A549 (cell line): ENCODE results near the gene DRC7. TPM values are rescaled to one million over a fixed set of nuclear protein-coding genes. Genes with fewer than 3 reads are reported as not detected.

Source experiments
- ATAC-seq, 2 experiments: fragments of 200-7000 bp in 1 of 2; fragments of >200 bp in 1 of 2; cut with Nextera tagmentation in 1 of 2; cut with Tn5 transposase in 1 of 2; 3 replicates each; pipeline versions ENCODE4 v1.8.0 to v1.9.1; 2018 to 2020; ENCODE audit warnings: mild to moderate bottlenecking in 1 of 2, moderate library complexity in 1 of 2
- CTCF ChIA-PET: fragments of 300-600 bp; sonication (Branson Sonifier 250); formaldehyde crosslinking; extraction: SDS; loops from one replicate; lab custom pipeline; 2021; ENCODE audit warnings: antibody characterized with exemption, inconsistent platforms; lab: Yijun Ruan, JAX
- POLR2A ChIA-PET: fragments of 350-600 bp; formaldehyde crosslinking; extraction: SDS; loops from one replicate; lab custom pipeline; 2021; ENCODE audit warnings: antibody characterized with exemption, inconsistent platforms; lab: Yijun Ruan, JAX
- DNase-seq, 2 experiments: peaks; one replicate each; pipeline versions ENCODE4 v3.0.0 to v3.0.0-alpha.2; 2011 to 2016; ENCODE audit warnings: low read depth in 1 of 2, low spot score in 1 of 2
- FAIRE-seq: peaks from 2 replicates; lab custom pipeline; 2011; peaks lifted over from hg19 to GRCh38; lab: Jason Lieb, UNC
- H3K27ac ChIP-seq, 2 experiments: fragments of >200 bp; sonication (Bioruptor Twin); formaldehyde crosslinking; 3 replicates each; pipeline ENCODE4 v1.5.1; 2016 to 2017
- H3K4me1 ChIP-seq: fragments of >200 bp; sonication (Bioruptor Twin); formaldehyde crosslinking; 3 replicates; pipeline ENCODE4 v1.6.1; 2016
- H3K4me2 ChIP-seq: fragments of >200 bp; sonication (Bioruptor Twin); formaldehyde crosslinking; 3 replicates; pipeline ENCODE4 v1.6.1; 2016
- H3K4me3 ChIP-seq: fragments of >200 bp; sonication (Bioruptor Twin); formaldehyde crosslinking; 3 replicates; pipeline ENCODE4 v1.5.1; 2016
- H3K9me3 ChIP-seq: fragments of >200 bp; sonication (Bioruptor Twin); formaldehyde crosslinking; 3 replicates; pipeline ENCODE4 v1.6.1; 2016
- CBX8 ChIP-seq: fragments of 200-600 bp; sonication (generic); IDR thresholded peaks from 2 replicates; pipeline ENCODE4 v1.6.1; 2016
- CEBPB ChIP-seq, 2 experiments: fragments of >200 bp in 1 of 2; sonication (Bioruptor Twin) in 1 of 2; formaldehyde crosslinking in 1 of 2; IDR thresholded peaks; 2 replicates each; pipeline ENCODE4 v1.6.1; 2012 to 2016
- CHD2 ChIP-seq: fragments of 150-350 bp; IDR thresholded peaks from 2 replicates; pipeline ENCODE4 v1.6.1; 2014; ENCODE audit warnings: low read length; ENCODE audit not compliant: partially characterized antibody
- EP300 ChIP-seq, 2 experiments: fragments of >200 bp; sonication (Bioruptor Twin); formaldehyde crosslinking; IDR thresholded peaks; 2 replicates in 1 of 2; 3 replicates in 1 of 2; pipeline ENCODE4 v1.6.1; 2016 to 2017
- ESRRA ChIP-seq: fragments of 150-350 bp; IDR thresholded peaks from 2 replicates; pipeline ENCODE4 v1.6.1; 2014; ENCODE audit warnings: mild to moderate bottlenecking, low read length, borderline replicate concordance
- FOSL2 ChIP-seq, 2 experiments: fragments of 450-650 bp in 1 of 2; fragments of >200 bp in 1 of 2; sonication (Bioruptor Twin) in 1 of 2; formaldehyde crosslinking; IDR thresholded peaks; 2 replicates each; pipeline versions ENCODE4 v1.5.0 to v1.6.1; 2016 to 2020; ENCODE audit warnings: mild to moderate bottlenecking in 1 of 2, moderate library complexity in 1 of 2
- GATA3 ChIP-seq: IDR thresholded peaks from 2 replicates; pipeline ENCODE4 v1.6.1; 2012; ENCODE audit warnings: borderline replicate concordance
- JUNB ChIP-seq: fragments of >200 bp; sonication (Bioruptor Twin); formaldehyde crosslinking; IDR thresholded peaks from 2 replicates; pipeline ENCODE4 v1.6.1; 2016
- KDM5A ChIP-seq: fragments of 200-600 bp; sonication (generic); IDR thresholded peaks from 2 replicates; pipeline ENCODE4 v1.6.1; 2016; ENCODE audit warnings: antibody characterized with exemption, mild to moderate bottlenecking
- PHF8 ChIP-seq: fragments of 200-600 bp; sonication (generic); IDR thresholded peaks from 2 replicates; pipeline ENCODE4 v1.6.1; 2016; ENCODE audit warnings: low read depth, mild to moderate bottlenecking, antibody characterized with exemption, moderate library complexity, borderline replicate concordance
- POLR2A ChIP-seq: IDR thresholded peaks from 2 replicates; pipeline ENCODE4 v1.6.1; 2012; ENCODE audit warnings: mild to moderate bottlenecking, low read length
- RARB ChIP-seq: fragments of 250-450 bp; sonication (Bioruptor Pico); IDR thresholded peaks from 2 replicates; pipeline ENCODE4 v1.8.0; 2021; ENCODE audit warnings: mild to moderate bottlenecking, moderate library complexity
- RNF2 ChIP-seq: fragments of 200-600 bp; sonication (generic); IDR thresholded peaks from 2 replicates; pipeline ENCODE4 v1.6.1; 2016; ENCODE audit warnings: low read depth, mild to moderate bottlenecking, antibody characterized with exemption, moderate library complexity, borderline replicate concordance
- SMC3 ChIP-seq: fragments of >200 bp; sonication (Bioruptor Twin); formaldehyde crosslinking; IDR thresholded peaks from 3 replicates; pipeline ENCODE4 v1.6.1; 2018; ENCODE audit warnings: inconsistent platforms
- SREBF2 ChIP-seq: fragments of 450-650 bp; IDR thresholded peaks from 2 replicates; pipeline ENCODE4 v1.6.1; 2014; ENCODE audit warnings: mild to moderate bottlenecking, moderate library complexity
- TFCP2L1 ChIP-seq: fragments of 250-450 bp; sonication (Bioruptor Pico); IDR thresholded peaks from 2 replicates; pipeline ENCODE4 v1.5.0; 2021; ENCODE audit warnings: mild to moderate bottlenecking
- ZFP36 ChIP-seq: fragments of 450-650 bp; IDR thresholded peaks from 2 replicates; pipeline ENCODE4 v1.6.1; 2014; ENCODE audit warnings: borderline replicate concordance; ENCODE audit not compliant: partially characterized antibody
- ZNF302 ChIP-seq: fragments of 250-450 bp; sonication (Bioruptor Pico); IDR thresholded peaks from 2 replicates; pipeline ENCODE4 v1.9.0; 2021; ENCODE audit warnings: inconsistent platforms, mild to moderate bottlenecking, moderate library complexity
- ZSCAN20 ChIP-seq: fragments of 250-450 bp; sonication (Bioruptor Pico); IDR thresholded peaks from 2 replicates; pipeline ENCODE4 v1.8.0; 2022; ENCODE audit warnings: mild to moderate bottlenecking, moderate library complexity
- WGBS: methylation state at CpG from one replicate; pipeline ENCODE4 v1.1.6; 2017; ENCODE audit errors: missing lambda C conversion rate; 5-methylcytosine and 5-hydroxymethylcytosine counted together
- polyA plus RNA-seq, 4 experiments: library from polyadenylated mRNA; depleted of rRNA in 3 of 4; stranded (reverse); fragments of >200 nt; fragmentation: RNase III in 1 of 4; extraction: RNeasy Plus Mini Kit Qiagen cat#74134 plus additional on column Dnase treatment in 1 of 4; gene quantifications; 2 replicates in 3 of 4; 3 replicates in 1 of 4; pipeline ENCODE4 v1.2.3, GENCODE V29; 2011 to 2017

DRC7 gene
- polyA plus RNA-seq, 2 of the 4 experiments (the other 2 are of a cell fraction), result 0.10 to 0.28 TPM

DNA sequence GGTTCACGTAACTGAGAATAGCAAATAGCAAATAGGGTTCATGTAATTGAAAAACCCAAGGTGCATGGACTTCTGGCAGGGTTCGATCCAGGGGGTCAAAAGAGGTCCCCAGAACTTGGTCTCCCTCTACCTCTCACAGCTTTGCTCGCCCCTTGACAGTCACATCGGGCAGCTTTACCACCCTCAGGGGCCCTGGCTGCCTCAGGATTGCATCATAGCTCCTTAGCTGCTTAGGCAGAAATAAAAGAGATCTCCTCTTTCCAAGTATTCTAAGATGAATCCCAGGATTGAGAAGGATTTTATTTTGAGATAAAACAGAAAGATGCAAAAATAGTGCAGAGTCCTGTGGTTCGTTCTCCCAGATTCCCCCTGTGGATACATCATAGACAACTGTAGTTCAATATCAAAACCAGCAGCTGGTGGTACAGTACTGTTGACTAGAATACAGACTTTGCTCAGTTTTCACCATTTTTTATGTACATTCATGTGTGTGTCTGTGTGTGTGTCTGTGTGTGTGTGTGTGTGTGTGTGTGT lies 13.7 kb upstream of the DRC7 start:
- 85% methylated on average over 5 of the region's 5 CpGs for WGBS
- no peak for ATAC-seq
- H3K9me3 ChIP-seq, result no peaks in the 10 kb centered on the region
- H3K4me2 ChIP-seq, result no peak overlapping the region
- no peak for DNase-seq
- TF ChIP-seq CEBPB (IDR thresholded peaks at IDR 0.05), result peak; percentile 18 to 24; a peak in 3 of 4 replicates
- no peak for TF ChIP-seq SMC3
- H3K4me3 ChIP-seq, result no peak overlapping the region
- CTCF ChIA-PET, result interaction anchor here (1.1 to 6.0 kb wide), 5 partner anchors 8 to 105 kb away, joined by 3 to 34 read pairs (median 4); no protein-coding TSS in a partner anchor
- POLR2A ChIA-PET, result no interaction called here
- no peak for FAIRE-seq
- 0 out of 6 replicates have a peak overlapping the region, but pooled peaks of 1 of the 2 experiments have one; percentile 27 for H3K27ac ChIP-seq
- peaks cover 27% of the 10 kb centered on the region for H3K4me1 ChIP-seq

DNA sequence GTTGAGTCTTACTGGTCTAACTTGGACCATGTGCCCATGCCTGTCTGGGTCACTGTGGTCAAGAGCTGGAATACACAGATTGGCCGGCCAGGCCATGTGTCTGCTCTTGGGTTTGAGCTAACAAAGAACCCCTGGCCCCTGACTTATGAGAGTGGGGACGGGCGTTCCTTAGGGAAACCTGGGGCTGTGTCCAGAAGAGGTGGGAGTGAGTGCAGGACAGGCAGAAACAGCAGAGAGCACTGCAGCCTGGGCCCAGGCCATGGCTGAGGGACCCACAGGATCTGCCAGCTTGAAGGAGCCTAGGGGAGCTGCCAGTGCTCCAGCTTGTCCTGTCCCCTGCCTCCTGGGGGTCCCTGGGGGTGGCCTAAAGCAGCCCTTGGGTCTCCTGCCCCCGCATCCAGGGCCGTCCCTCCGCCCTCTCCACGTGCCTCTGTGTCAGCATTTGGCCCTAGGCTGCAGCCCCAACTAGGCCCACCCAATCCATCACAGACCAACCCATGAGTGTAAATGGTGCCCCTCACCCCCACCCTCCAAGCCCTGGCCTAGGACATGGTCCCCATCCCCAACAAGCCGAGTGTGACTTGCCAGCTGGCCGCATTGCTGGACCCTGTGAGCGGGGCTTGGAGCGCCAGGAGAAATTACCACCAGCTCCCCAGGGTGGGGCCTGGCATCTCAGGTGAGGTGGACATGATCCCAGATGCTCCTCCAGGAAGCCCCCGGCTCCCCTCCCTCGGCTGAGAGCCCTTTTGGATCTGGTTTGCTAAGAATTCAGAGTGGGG lies 12.5 kb upstream of the DRC7 start:
- Histone ChIP-seq H3K4me1 (peaks cover 15% of the 10 kb centered on the region), H3K9me3 (no peaks in the 10 kb centered on the region)
- DNase-seq (no peak), ATAC-seq (no peak)
- POLR2A ChIA-PET, result no interaction called here
- no peak for TF ChIP-seq ESRRA
- TF ChIP-seq CHD2, result no peak
- no peak for TF ChIP-seq TFCP2L1 (CRISPR knock-in tag)
- no peak for TF ChIP-seq PHF8
- TF ChIP-seq EP300 (IDR thresholded peaks at IDR 0.05), result no peak
- TF ChIP-seq ZFP36, result no peak
- TF ChIP-seq SREBF2, result no peak
- no peak for TF ChIP-seq GATA3
- no peak for TF ChIP-seq CBX8
- no peak for TF ChIP-seq FOSL2 (IDR thresholded peaks at IDR 0.05)
- TF ChIP-seq FOSL2 (CRISPR knock-in tag; IDR thresholded peaks at IDR 0.05), result no peak
- TF ChIP-seq KDM5A, result no peak
- no peak for TF ChIP-seq RARB (CRISPR knock-in tag)
- no peak for TF ChIP-seq JUNB
- TF ChIP-seq RNF2, result no peak
- TF ChIP-seq ZSCAN20 (CRISPR knock-in tag), result no peak
- TF ChIP-seq, all 56 proteins: peak for 0
- CTCF ChIA-PET, result interaction anchor here (1.1 to 6.0 kb wide), 6 partner anchors 16 to 91 kb away, joined by 3 to 34 read pairs (median 4); no protein-coding TSS in a partner anchor
- no peak for FAIRE-seq
- Histone ChIP-seq H3K4me3 (no peak overlapping the region), H3K4me2 (no peak overlapping the region), H3K27ac (peak overlapping the region in 1 of 2 experiments; percentile 16; a peak in 1 of 6 replicates)
- WGBS, result 81% methylated on average over 8 of the region's 13 CpGs

DNA sequence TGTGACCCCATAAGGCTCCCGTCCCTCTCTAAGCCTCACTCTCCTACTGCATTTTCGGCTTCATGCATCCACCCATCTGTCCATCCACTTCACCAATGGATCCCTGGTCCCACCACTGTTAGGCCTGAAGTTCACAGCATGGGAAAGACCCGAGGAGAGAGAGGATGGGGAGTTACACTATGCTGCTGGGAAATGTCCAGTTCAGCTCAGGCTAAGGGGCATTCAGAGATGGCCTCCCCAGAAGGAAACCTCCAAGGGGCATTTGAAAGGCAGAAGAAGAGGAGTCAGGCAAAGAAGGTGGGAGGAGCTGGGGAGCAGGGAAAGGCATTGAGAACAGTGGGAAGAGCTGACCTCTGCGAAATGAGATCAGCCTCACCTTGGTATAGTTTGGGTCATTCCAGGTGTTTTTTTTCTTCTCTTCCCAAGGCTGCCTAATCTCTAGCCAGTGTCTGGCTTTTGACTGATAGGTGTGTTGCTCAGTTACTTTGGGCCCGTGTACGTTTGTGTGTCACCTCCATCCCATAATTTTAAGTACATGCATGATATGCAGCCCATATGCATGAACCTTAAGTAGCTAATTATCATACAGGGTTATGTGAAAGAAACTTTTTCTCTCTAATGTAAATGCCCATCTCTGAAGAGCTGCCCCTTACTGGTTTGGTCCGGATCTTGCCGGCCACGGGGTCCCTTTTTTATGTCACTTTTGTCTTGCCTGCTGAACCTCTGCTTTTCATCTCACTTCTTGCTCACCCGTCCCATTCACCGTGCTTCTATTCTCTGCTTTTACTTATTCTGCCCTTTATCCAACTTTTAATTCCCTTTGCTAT lies 11.6 kb upstream of the DRC7 start:
- H3K4me2 ChIP-seq, result no peak overlapping the region
- H3K9me3 ChIP-seq, result no peaks in the 10 kb centered on the region
- peaks cover 6% of the 10 kb centered on the region for H3K4me1 ChIP-seq
- H3K4me3 ChIP-seq, result no peak overlapping the region
- no peak overlapping the region for H3K27ac ChIP-seq
- 73% methylated on average over 11 of the region's 11 CpGs for WGBS
- ATAC-seq (no peak), DNase-seq (no peak), FAIRE-seq (no peak)
- ChIA-PET CTCF (interaction anchor here (0.6 to 6.0 kb wide), 5 partner anchors 15 to 801 kb away, joined by 4 to 34 read pairs (median 4); no protein-coding TSS in a partner anchor), POLR2A (no interaction called here)
- 0 out of 2 replicates have a peak, but pooled peaks have one; percentile 11 for TF ChIP-seq POLR2A
- TF ChIP-seq ZNF302 (CRISPR knock-in tag), result no peak
